ENCODE data around the gene MYB. TPM values are rescaled to one million over a fixed set of nuclear protein-coding genes. Genes with fewer than 3 reads are reported as not detected.

Gene MYB
- total and polyA plus RNA-seq, 2 of the 4 experiments (the other 2 are of a cell fraction), result 0.44 to 0.90 TPM

- H2AK9ac ChIP-seq (replicated peaks; ENCODE audit: low read depth, low read length, poor library complexity), result no peak overlapping the region
- no peaks in the 10 kb centered on the region for H3K9me1 ChIP-seq (ENCODE audit: insufficient read depth, low read length)
- no peak overlapping the region for H3K14ac ChIP-seq (replicated peaks; ENCODE audit: low read depth, low read length)
- ChIA-PET POLR2A (ENCODE audit: unreplicated experiment) (no interaction called here), CTCF (no interaction called here)
- H4K8ac ChIP-seq (ENCODE audit: low read depth in 2 of 2, low read length in 2 of 2), result no peak overlapping the region
- peak; percentile 73 for DNase-seq
- in situ Hi-C loops (cut with MboI; ENCODE audit: low sequenced_read_pairs) (no loop called here), intact Hi-C loops (cut with micrococcal nuclease) (no loop called here), dilution Hi-C loops (cut with HindIII; ENCODE audit: low sequenced_read_pairs, unreplicated experiment) (no loop called here)
- H2BK15ac ChIP-seq (ENCODE audit: low read depth, low read length), result no peak overlapping the region
- no peaks in the 10 kb centered on the region; the same call in 1 of the 2 replicates for H3K4me1 ChIP-seq (ENCODE audit: control insufficient read depth, insufficient read depth, low read length)
- H3K56ac ChIP-seq (ENCODE audit: extremely low read depth, insufficient read depth, low read length), result no peak overlapping the region
- H3K4me2 ChIP-seq (ENCODE audit: low read depth, low read length), result no peak overlapping the region
- no peak overlapping the region for H3K9ac ChIP-seq (ENCODE audit: low read depth, low read length)
- no peak overlapping the region for H4K5ac ChIP-seq (ENCODE audit: low read depth, low read length)
- no peaks in the 10 kb centered on the region for H3K36me3 ChIP-seq (ENCODE audit: control insufficient read depth, insufficient read depth, low read length)
- no peak overlapping the region for H4K91ac ChIP-seq (ENCODE audit: insufficient read depth, low read depth, low read length)
- H3K27me3 ChIP-seq (ENCODE audit: control insufficient read depth, insufficient read depth, low read length), result no peaks in the 10 kb centered on the region
- no peaks in the 10 kb centered on the region for H4K20me1 ChIP-seq (ENCODE audit: insufficient read depth, low read length)
- WGBS, 2 experiments (ENCODE audit: extremely low coverage in 2 of 2, insufficient read length in 1 of 2), result no CpG with 5 or more reads among the region's 13 CpGs
- no peak overlapping the region for H2BK5ac ChIP-seq (ENCODE audit: low read depth, low read length, poor library complexity, severe bottlenecking)
- no peak overlapping the region for H3K4ac ChIP-seq (ENCODE audit: low read depth, low read length)
- no peaks in the 10 kb centered on the region for H3K9me3 ChIP-seq (ENCODE audit: control insufficient read depth, insufficient read depth, low read length)
- H2BK120ac ChIP-seq (ENCODE audit: low read depth, low read length), result no peak overlapping the region
- no peak overlapping the region for H2BK20ac ChIP-seq (ENCODE audit: low read depth, low read length)
- peak; percentile 74 for ATAC-seq (ENCODE audit: low read depth)
- H2AFZ ChIP-seq (replicated peaks; ENCODE audit: low read length, poor library complexity), result no peak overlapping the region
- H2AK5ac ChIP-seq (ENCODE audit: low read depth, low read length), result no peak overlapping the region
- no TSS peak for BruUV-seq (replicated peaks)
- no peak overlapping the region for H3K23ac ChIP-seq (ENCODE audit: low read depth, low read length)
- no peak overlapping the region for H3K4me3 ChIP-seq (ENCODE audit: insufficient read depth, low read depth, low read length)
- no peaks in the 10 kb centered on the region for H3K79me1 ChIP-seq (ENCODE audit: low read depth in 1 of 2, low read length in 2 of 2)
- no peak overlapping the region for H3K18ac ChIP-seq (ENCODE audit: low read depth, low read length)
- TF ChIP-seq CEBPB (IDR thresholded peaks at IDR 0.05; ENCODE audit: low read depth, low read length), result no peak
- H3K27ac ChIP-seq (ENCODE audit: insufficient read depth, low read length), result no peak overlapping the region
Measured at GRCh38 chr6:135251498-135252441, 70.7 kb downstream of the MYB start.

Data from IMR-90 (cell line).